Endothelial cell of umbilical vein (primary cell): Measurements from ENCODE around the gene NLE1.

Experiments
- CTCF ChIP-seq, 2 donors: IDR thresholded peaks; 1 replicate in 1 of 2; 2 replicates in 1 of 2; pipeline ENCODE4 v1.5.1; 2011; ENCODE audit warnings: low read length in 2 of 2, mild to moderate bottlenecking in 2 of 2, moderate library complexity in 2 of 2, control low read depth in 1 of 2, inconsistent platforms in 1 of 2, low read depth in 1 of 2; ENCODE audit not compliant: insufficient read depth in 1 of 2; ENCODE audit errors: extremely low read depth in 1 of 2
- MYC ChIP-seq: IDR thresholded peaks from one replicate; pipeline ENCODE4 v1.6.1; 2011; ENCODE audit warnings: mild to moderate bottlenecking, low read depth, low read length
- POLR2A ChIP-seq: IDR thresholded peaks from 2 replicates; pipeline ENCODE4 v1.6.1; 2012; ENCODE audit warnings: low read depth, mild to moderate bottlenecking, control low read depth, low read length
- POLR2AphosphoS5 ChIP-seq: IDR thresholded peaks from 2 replicates; pipeline ENCODE4 v1.6.1; 2012; ENCODE audit warnings: low read depth, mild to moderate bottlenecking, control low read depth, low read length, moderate library complexity; ENCODE audit not compliant: insufficient read depth

GRCh38 chr17:35155246-35155645 is 13.1 kb upstream of the NLE1 start:
- TF ChIP-seq CTCF (IDR thresholded peaks at IDR 0.05; ENCODE audit: extremely low read depth in 1 of 2, insufficient read depth in 1 of 2, low read depth in 1 of 2, low read length in 2 of 2) (no peak), MYC (no peak), POLR2AphosphoS5 (no peak), POLR2A (no peak)
